Ascending aorta (tissue), 2 donors: Measurements from ENCODE around the gene AMBP. TPM values are rescaled to one million over a fixed set of nuclear protein-coding genes. Genes with fewer than 3 reads are reported as not detected.

Experiments
- DNase-seq, 2 donors: peaks; one replicate each; pipeline ENCODE4 v3.0.0-alpha.2; 2019; ENCODE audit warnings: low spot score in 2 of 2
- H3K27ac ChIP-seq, 2 donors: fragments of 200-600 bp; sonication (generic); one replicate each; pipeline ENCODE4 v1.5.1; 2016 to 2017; ENCODE audit warnings: mild to moderate bottlenecking in 1 of 2
- H3K27me3 ChIP-seq: fragments of 200-600 bp; sonication (generic); one replicate; pipeline ENCODE4 v1.5.1; 2017
- H3K36me3 ChIP-seq, 2 donors: fragments of 200-600 bp; sonication (generic); one replicate each; pipeline ENCODE4 v1.5.1; 2016
- H3K4me1 ChIP-seq, 2 donors: fragments of 200-600 bp; sonication (generic); one replicate each; pipeline ENCODE4 v1.5.1; 2016 to 2017; ENCODE audit warnings: mild to moderate bottlenecking in 1 of 2
- H3K4me3 ChIP-seq, 2 donors: fragments of 200-600 bp; sonication (generic); one replicate each; pipeline ENCODE4 v1.5.1; 2016 to 2017; ENCODE audit warnings: mild to moderate bottlenecking in 1 of 2
- H3K9me3 ChIP-seq, 2 donors: fragments of 200-600 bp; sonication (generic); one replicate each; pipeline ENCODE4 v1.5.1; 2016
- CTCF ChIP-seq, 3 experiments: fragments of 200-600 bp in 2 of 3; fragments of 450-650 bp in 1 of 3; sonication (generic) in 2 of 3; IDR thresholded peaks; one replicate each; pipeline ENCODE4 v1.5.1; 2016 to 2019; ENCODE audit warnings: antibody characterized with exemption in 3 of 3, mild to moderate bottlenecking in 1 of 3, moderate library complexity in 1 of 3
- intact Hi-C: fragments of 100-400 bp; cut with DNase I; formaldehyde crosslinking; loops from one replicate; pipeline ENCODE4 v1.15.1; 2023
- total RNA-seq: library from RNA; depleted of rRNA; stranded (reverse); fragments of >200 nt; gene quantifications from one replicate; pipeline ENCODE4 v1.1.0, GENCODE V29; 2016

The AMBP gene
- total RNA-seq, 1 donor from 2014 or later: 6.6 TPM

GRCh38 chr9:114060711-114061110 is 17.4 kb downstream of the AMBP start:
- Histone ChIP-seq H3K27me3 (no peaks in the 10 kb centered on the region), H3K4me3 (no peak overlapping the region), H3K36me3 (no peaks in the 10 kb centered on the region), H3K4me1 (peaks cover 5 to 18% of the 10 kb centered on the region in 2 donors), H3K9me3 (no peaks in the 10 kb centered on the region), H3K27ac (no peak overlapping the region)
- DNase-seq: peak in 1 of 2 donors; percentile 43
- no peak for TF ChIP-seq CTCF (IDR thresholded peaks at IDR 0.05)
- intact Hi-C loops: no loop called here

GRCh38 chr9:114060070-114060469 is 18.0 kb downstream of the AMBP start:
- Histone ChIP-seq H3K4me1 (peaks cover 5 to 18% of the 10 kb centered on the region in 2 donors), H3K27me3 (no peaks in the 10 kb centered on the region), H3K9me3 (no peaks in the 10 kb centered on the region), H3K4me3 (no peak overlapping the region), H3K36me3 (no peaks in the 10 kb centered on the region), H3K27ac (peak overlapping the region; percentile 70 to 83)
- intact Hi-C loops: no loop called here
- no peak for TF ChIP-seq CTCF (IDR thresholded peaks at IDR 0.05)
- DNase-seq: peak in 1 of 2 donors; percentile 34

- intact Hi-C loops: no loop called here
- no peaks in the 10 kb centered on the region for H3K36me3 ChIP-seq
- H3K4me3 ChIP-seq: no peak overlapping the region
- peak in 1 of 2 donors; percentile 77 for DNase-seq
- no peak for TF ChIP-seq CTCF (IDR thresholded peaks at IDR 0.05)
- H3K27me3 ChIP-seq: no peaks in the 10 kb centered on the region
- peak overlapping the region; percentile 70 to 83 for H3K27ac ChIP-seq
- peaks cover 5 to 18% of the 10 kb centered on the region in 2 donors for H3K4me1 ChIP-seq
- no peaks in the 10 kb centered on the region for H3K9me3 ChIP-seq
These were observed 18.9 kb downstream of the AMBP start for GRCh38 chr9:114059047-114059803.

GRCh38 chr9:114058688-114059046 is 19.4 kb downstream of the AMBP start:
- Histone ChIP-seq H3K27me3 (no peaks in the 10 kb centered on the region), H3K9me3 (no peaks in the 10 kb centered on the region)

GRCh38 chr9:114057161-114057885 is 20.8 kb downstream of the AMBP start:
- peaks cover 5 to 18% of the 10 kb centered on the region in 2 donors for H3K4me1 ChIP-seq
- H3K27me3 ChIP-seq: no peaks in the 10 kb centered on the region
- no peak overlapping the region for H3K27ac ChIP-seq
- intact Hi-C loops: no loop called here
- DNase-seq: peak in 1 of 2 donors; percentile 54
- no peak overlapping the region for H3K4me3 ChIP-seq
- H3K36me3 ChIP-seq: peaks cover 0 to 8% of the 10 kb centered on the region in 2 donors
- no peak for TF ChIP-seq CTCF (IDR thresholded peaks at IDR 0.05)
- H3K9me3 ChIP-seq: no peaks in the 10 kb centered on the region

More at GRCh38 chr9:114058688-114059046, 19.4 kb downstream of the AMBP start:
- no peak for TF ChIP-seq CTCF (IDR thresholded peaks at IDR 0.05)
- peak in 1 of 2 donors; percentile 62 for DNase-seq
- H3K4me3 ChIP-seq: no peak overlapping the region
- H3K27ac ChIP-seq: peak overlapping the region; percentile 70 to 83
- H3K36me3 ChIP-seq: no peaks in the 10 kb centered on the region
- intact Hi-C loops: no loop called here
- peaks cover 5 to 18% of the 10 kb centered on the region in 2 donors for H3K4me1 ChIP-seq
